GM21381 (cell line): Measurements from ENCODE around the gene IGF2BP3.
"Not testable (repeated sequence)": the region's sequence is repeated elsewhere in the genome, so short reads cannot be mapped to it uniquely, and the experiment has no call there.

Experiments used
- ATAC-seq: cut with Tn5 transposase; IDR thresholded peaks from one replicate; pipeline ENCODE4 v1.9.1; 2021; ENCODE audit warnings: mild to moderate bottlenecking, moderate library complexity; ENCODE audit not compliant: unreplicated experiment

The IGF2BP3 gene

GRCh38 chr7:23470330-23471105 is at the start of gene IGF2BP3:
Gene IGF2BP3, minus strand, starts transcription at chr7:23470491. Its CDS starts 381 bp downstream, at chr7:23470110.
- ATAC-seq = no peak

DNA sequence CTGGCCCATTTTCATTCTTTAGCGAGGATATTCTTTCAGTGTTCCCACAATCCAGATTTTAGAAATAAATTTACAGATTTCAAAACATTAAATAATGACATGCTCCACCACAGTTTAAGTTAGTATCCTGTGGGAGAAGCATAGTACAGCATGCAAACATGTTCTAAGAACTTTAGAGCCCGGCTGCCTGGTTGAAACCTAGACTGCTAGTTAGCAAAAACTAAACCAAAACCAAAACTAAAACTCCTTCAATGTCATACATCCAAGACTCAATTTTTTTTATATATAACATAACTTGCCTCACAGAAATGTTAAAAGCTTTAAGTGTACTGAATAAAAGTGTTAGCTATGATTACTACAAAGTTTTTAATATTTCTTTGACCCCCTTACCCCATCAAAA is 44.5 kb upstream of the IGF2BP3 start:
- ATAC-seq = peak; percentile 73

- ATAC-seq = not testable (repeated sequence)
These were observed 43.5 kb upstream of the IGF2BP3 start for GRCh38 chr7:23513746-23514145.

DNA sequence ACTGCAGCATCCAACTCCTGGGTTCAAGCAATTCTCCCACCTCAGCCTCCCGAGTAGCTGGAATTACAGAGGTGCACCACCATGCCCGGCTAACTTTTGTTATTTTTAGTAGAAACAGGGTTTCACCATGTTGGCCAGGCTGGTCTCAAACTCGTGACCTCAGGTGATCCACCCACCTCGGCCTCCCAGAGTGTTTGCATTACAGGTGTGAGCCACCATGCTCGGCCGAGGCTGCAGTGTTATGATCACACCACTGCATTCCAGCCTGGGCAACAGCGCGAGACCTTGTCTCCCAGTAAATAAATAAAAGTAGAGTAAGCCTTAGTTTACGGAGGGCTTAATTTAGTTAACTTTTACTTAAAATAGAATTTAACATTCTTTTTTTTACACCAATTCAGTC is 23.7 kb upstream of the IGF2BP3 start:
- ATAC-seq = no peak

GRCh38 chr7:23491502-23491901 is 21.2 kb upstream of the IGF2BP3 start:
- ATAC-seq = no peak

DNA sequence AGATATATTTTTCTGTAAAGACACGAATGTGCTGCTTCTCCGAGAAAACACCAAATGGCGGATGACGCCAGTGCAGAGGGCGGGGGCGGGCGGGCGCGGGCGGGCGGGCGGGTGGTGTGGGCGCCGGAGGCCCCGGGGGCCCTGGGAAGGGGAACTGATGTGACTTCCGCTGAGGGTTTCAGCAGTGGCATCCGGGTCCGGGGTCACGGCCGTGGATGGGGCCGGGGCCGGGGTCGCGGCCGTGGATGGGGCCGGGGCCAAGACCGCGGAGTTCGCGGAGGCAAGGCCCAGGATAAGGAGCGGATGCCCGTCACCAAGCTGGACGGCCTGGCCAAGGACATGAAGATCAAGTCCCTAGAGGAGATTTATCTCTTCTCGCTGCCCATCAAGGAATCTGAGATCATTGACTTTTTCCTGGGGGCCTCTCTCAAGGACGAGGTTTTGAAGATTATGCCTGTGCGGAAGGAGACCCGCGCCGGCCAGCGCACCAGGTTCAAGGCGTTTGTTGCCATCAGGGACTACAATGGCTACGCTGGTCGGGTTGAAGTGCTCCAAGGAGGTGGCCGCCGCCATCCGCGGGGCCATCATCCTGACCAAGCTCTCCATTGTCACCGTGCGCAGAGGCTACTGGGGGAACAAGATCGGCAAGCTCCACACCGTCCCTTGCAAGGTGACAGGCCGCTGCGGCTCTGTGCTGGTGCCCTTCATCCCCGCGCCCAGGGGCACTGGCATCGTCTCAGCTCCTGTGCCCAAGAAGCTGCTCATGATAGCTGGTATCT is 20.3 kb upstream of the IGF2BP3 start:
- ATAC-seq = peak; percentile 75

DNA sequence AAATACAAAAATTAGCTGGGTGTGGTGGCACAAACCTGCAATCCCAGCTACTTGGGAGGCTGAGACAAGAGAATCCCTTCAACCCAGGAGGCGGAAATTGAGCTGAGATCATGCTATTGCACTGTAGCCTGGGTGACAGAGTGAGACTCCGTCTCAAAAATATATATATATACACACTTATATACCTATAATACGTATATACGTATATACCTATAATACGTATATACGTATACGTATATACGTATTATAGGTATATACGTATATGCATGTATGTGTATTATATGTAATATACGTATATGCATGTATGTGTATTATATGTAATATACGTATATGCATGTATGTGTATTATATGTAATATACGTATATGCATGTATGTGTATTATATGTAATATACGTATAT is 18.4 kb upstream of the IGF2BP3 start:
- ATAC-seq = not testable (repeated sequence)

GRCh38 chr7:23487670-23488069 is 17.4 kb upstream of the IGF2BP3 start:
- no peak for ATAC-seq

DNA sequence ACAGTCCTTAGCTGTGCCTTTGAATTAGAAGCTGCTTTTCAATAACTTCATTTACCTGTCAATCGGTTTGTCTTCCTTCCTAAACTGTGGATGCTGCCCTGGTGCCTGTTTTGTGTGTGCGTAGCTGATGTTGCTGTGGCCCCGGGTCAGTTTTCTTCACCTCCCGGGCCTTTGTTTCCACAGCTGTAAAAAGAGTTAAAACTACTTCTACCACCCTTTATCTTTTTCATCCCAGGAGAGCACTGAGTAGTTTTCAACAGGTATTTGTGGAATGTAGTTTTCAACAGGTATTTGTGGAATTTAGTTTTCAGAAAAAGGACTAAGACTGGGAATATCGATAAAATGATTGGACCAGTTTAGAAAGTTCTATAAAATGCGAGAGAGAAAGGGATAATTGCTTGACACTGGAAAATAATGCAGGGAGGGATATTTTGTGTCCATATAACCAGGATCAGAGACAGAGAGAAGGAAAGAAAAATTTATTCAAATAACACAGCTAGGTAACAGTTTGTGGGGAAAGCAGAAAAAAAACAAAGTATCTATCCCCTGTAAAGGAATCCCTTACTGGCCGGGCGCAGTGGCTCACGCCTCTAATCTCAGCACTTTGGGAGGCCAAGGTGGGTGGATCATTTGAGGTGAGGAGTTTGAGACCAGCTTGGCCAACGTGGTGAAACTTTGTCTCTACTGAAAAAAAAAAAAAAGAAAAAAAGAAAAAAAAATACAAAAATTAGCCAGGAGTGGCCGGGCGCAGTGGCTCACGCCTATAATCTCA is 15.9 kb upstream of the IGF2BP3 start:
- no peak for ATAC-seq

DNA sequence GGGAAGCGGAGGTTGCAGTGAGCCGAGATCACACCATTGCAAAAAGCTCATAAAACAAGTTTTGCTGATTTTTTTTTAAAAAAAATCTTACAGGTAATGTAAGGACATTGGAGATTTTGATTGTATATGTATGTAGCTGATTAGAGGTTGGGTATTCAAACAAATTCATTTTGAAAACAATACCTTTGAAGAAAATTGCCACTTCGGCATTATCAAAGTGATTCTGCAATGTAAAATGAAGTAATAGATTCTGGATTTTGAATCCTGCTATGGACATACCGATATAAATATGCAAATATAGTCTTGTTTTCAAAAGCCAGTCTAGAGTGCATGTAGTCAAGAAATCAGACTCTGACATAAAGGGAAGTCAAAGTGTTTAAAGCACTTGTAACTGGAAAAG is 12.4 kb upstream of the IGF2BP3 start:
- no peak for ATAC-seq

DNA sequence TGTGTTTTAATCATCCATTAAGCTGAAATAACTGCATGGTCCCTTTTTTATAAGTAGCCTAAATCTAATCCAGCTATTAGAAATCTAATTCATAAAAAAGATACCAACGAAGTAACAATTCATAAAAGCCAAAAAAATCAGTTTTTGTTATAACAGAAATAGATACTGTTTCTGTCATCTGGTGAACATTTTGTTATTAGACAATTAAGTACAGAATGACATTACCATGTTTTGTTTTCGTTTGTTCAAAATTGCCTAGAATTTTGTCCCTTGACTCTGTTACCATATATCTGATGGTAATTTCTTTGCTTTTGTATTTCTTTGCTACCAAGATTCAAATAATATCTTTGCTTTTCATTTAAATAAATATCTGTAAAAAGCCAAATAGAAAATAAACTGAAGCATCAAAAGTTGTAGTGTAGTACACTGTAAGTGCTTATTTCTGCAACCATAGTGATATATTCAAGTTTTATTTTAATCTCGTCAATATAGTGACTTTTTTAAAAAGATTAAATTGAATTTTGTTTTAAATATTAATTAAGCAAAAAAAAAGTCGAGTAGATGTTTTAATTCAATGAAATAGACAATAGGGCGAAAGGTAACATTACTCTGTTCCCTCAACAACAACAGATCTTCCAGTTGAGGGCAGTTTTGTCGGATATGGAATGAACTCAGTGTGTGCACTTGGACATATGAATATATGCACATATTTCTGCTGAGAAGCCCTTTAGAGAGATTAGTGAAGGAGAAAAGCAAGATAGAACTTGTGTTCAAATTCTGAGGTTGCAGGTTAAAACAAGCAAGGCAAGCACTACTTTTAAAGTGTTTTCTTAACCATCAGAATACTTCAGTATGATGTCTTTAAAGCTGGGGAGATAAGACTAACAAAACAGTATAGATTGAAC is 7.9 kb upstream of the IGF2BP3 start:
- no peak for ATAC-seq

GRCh38 chr7:23477157-23477499 is 6.8 kb upstream of the IGF2BP3 start:
- no peak for ATAC-seq

DNA sequence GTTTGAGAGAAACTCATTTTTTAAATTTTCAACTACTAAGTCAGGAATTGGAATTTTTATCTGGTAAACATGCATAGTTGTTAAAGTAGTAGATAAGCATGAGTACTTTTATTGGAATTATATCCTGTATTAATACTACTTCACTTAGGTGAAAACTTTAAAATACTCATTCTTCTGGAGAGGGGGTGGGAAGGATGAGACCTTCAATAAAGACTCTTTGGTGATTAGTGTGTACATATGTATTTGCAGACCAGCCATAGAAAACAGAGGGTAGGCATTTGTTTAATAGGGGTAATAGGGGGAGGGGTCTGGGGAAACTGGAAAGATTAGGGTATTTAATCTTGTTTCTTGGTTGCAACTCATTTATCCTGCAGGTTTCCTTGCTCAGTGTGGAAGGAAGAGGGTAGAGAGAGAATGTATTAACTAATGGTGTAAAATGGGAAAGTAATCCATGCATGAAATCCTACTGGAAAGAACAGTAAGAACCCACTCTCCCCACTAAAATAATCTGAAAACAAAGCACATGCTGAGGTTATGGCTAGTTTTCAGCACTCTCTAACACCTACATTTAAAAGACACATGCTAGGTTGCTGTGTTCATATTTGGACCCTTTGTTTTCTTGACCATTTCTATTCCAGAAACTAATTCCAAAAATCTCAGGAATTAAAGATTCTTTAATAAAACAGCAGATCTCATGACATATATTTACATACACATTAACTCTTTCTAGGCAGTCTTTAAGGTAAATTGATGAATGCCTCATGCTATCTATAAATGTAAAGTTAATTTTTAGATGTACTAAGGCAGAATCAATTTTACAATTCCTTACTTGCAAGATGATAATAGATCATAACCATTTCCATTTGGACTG is 6.2 kb upstream of the IGF2BP3 start:
- no peak for ATAC-seq

GRCh38 chr7:23475576-23475839 is 5.2 kb upstream of the IGF2BP3 start:
- ATAC-seq = no peak

DNA sequence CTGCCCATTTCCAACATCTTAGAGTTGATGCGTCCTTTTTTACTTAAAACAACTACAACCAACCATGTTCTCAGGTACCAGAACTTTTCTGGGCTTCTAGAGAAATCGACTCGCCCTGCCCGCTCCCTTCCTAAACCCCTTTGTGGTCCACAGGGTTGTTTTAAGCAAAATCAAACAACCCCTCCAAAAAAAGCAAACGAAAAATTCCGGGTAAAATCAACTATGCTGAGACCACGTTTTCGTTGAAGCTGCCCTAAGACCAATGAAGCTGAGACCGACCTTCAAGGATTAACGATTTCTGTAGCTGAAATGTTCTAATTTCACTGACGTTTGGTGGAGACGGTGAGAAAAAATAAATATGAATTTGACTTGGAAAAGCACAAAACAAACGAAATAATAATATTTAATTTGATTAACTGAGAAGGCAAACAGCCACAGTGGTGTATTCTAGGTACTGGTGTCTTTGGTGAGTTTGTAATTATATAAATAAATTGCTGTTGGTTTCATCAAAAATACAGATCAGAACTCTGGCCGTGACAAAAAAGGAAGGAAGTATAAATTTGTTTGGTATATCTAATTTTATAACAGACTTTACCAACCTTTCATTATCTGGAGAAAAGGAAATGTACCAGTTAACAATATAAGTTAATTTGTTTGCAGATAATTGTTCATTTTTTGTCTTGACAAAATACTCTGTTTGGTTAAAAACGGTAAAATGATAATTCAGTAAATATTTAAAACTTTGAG is 4.7 kb upstream of the IGF2BP3 start:
- no peak for ATAC-seq

DNA sequence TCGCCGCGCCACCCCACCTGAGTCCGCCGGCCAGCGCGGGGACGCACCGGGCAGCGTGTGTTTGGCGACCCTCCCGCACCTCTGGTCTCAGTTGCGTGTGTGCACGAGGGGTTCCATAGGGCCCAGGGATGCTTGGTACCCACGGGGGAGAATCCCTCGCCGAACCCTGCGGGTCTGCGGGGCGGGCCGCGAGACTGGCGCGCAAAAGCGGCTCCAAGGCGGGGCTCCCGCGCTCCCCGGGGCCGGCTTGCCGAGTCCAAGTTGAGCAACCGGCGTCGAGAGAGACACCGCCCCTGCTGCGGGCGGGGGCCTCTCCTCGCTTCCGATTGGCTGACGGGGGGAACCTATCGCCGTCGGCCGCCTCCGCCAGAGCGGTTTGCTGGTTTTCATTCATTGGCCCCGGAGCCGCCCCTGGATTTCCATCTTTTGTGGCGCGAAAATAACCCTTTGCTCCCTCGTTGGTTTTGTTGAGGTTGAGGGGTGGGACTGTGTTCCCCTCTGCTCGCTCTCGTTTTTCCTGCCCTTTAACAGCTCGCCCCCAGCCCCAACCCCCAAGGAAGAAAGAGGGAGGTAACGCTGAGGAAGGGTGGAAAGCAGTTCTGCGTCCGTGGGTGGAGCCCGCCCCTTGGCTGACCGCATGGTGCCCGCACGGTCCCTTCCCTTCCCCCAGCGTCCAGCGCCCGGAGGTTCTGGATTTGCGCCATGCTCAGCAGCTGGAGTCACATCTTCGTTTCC is 4.0 kb upstream of the IGF2BP3 start:
- peak; percentile 62 for ATAC-seq

DNA sequence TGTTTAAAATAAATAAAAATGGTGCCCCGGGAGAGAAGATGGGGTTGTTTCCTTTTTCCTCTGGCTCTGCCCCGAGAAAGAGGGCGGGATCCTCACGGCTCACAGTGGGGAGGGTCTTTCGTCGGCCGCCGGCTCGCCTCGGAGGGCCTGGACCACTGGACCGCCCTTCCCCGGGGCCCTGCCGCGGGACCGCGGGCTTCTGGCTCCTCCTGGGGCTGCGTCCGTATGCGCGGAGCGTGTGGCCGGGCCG is 3.5 kb upstream of the IGF2BP3 start:
- ATAC-seq = no peak

- no peak for ATAC-seq
These were observed 2.9 kb upstream of the IGF2BP3 start for GRCh38 chr7:23472956-23473843.
